HepG2 (cell line): ENCODE measurements around the gene PEX14. TPM values are rescaled to one million over a fixed set of nuclear protein-coding genes. Genes with fewer than 3 reads are reported as not detected.
A peak's percentile ranks its signal among the peaks of the same experiment; 100 is the strongest.

Experiments
- ARNT2 ChIP-seq: sonication (generic); formaldehyde crosslinking; IDR thresholded peaks from 2 replicates; pipeline ENCODE4 v1.8.0; 2022; ENCODE audit warnings: mild to moderate bottlenecking, low read depth, missing genetic modification reagents, moderate library complexity
- KDM6A ChIP-seq: IDR thresholded peaks from 2 replicates; pipeline ENCODE4 v1.6.1; 2016; ENCODE audit warnings: low read depth
- KLF13 ChIP-seq: sonication (generic); formaldehyde crosslinking; IDR thresholded peaks from 2 replicates; pipeline ENCODE4 v1.4.0; 2020; ENCODE audit warnings: mild to moderate bottlenecking, missing genetic modification reagents
- MLLT10 ChIP-seq: sonication (generic); formaldehyde crosslinking; IDR thresholded peaks from 2 replicates; pipeline ENCODE4 v1.4.0; 2020; ENCODE audit warnings: missing genetic modification reagents
- NAIF1 ChIP-seq: sonication (generic); formaldehyde crosslinking; IDR thresholded peaks from 2 replicates; pipeline ENCODE4 v1.5.0; 2020; ENCODE audit warnings: mild to moderate bottlenecking, missing genetic modification reagents, borderline replicate concordance
- SIN3A ChIP-seq: IDR thresholded peaks from 2 replicates; pipeline ENCODE4 v1.6.1; 2011; ENCODE audit warnings: low read depth, mild to moderate bottlenecking, control low read depth, low read length, borderline replicate concordance
- SOX6 ChIP-seq, 2 experiments: fragments of 450-650 bp in 1 of 2; sonication (generic) in 1 of 2; formaldehyde crosslinking in 1 of 2; IDR thresholded peaks; 2 replicates each; pipeline versions ENCODE4 v1.4.0 to v1.6.1; 2017 to 2020; ENCODE audit warnings: antibody characterized with exemption in 1 of 2, mild to moderate bottlenecking in 1 of 2, missing genetic modification reagents in 1 of 2
- SRSF9 ChIP-seq: fragments of 200-400 bp; formaldehyde crosslinking; IDR thresholded peaks from 2 replicates; pipeline ENCODE4 v1.6.1; 2018; ENCODE audit warnings: borderline replicate concordance, mild to moderate bottlenecking, low read depth, low read length; ENCODE audit not compliant: insufficient read depth, poor library complexity, severe bottlenecking
- STAG1 ChIP-seq: sonication (generic); formaldehyde crosslinking; IDR thresholded peaks from 2 replicates; pipeline ENCODE4 v1.4.0; 2020; ENCODE audit warnings: missing genetic modification reagents
- TBX2 ChIP-seq: sonication (generic); formaldehyde crosslinking; IDR thresholded peaks from 2 replicates; pipeline ENCODE4 v1.5.0; 2020; ENCODE audit warnings: missing genetic modification reagents, mild to moderate bottlenecking, borderline replicate concordance
- THYN1 ChIP-seq: sonication (generic); formaldehyde crosslinking; IDR thresholded peaks from 2 replicates; pipeline ENCODE4 v1.8.1; 2023; ENCODE audit warnings: low read depth, mild to moderate bottlenecking, moderate library complexity, missing genetic modification reagents, borderline replicate concordance
- ZNF136 ChIP-seq: sonication (generic); formaldehyde crosslinking; IDR thresholded peaks from 2 replicates; pipeline ENCODE4 v1.8.1; 2022; ENCODE audit warnings: low read depth, mild to moderate bottlenecking, moderate library complexity, missing genetic modification reagents
- ZNF143 ChIP-seq: sonication (generic); formaldehyde crosslinking; IDR thresholded peaks from 2 replicates; pipeline ENCODE4 v1.4.0; 2020; ENCODE audit warnings: missing genetic modification reagents
- ZNF24 ChIP-seq: fragments of 450-650 bp; IDR thresholded peaks from 2 replicates; pipeline ENCODE4 v1.6.1; 2017; ENCODE audit warnings: antibody characterized with exemption, mild to moderate bottlenecking
- ZNF329 ChIP-seq: sonication (generic); formaldehyde crosslinking; IDR thresholded peaks from 2 replicates; pipeline ENCODE4 v1.9.0; 2021; ENCODE audit warnings: low read depth, mild to moderate bottlenecking, missing genetic modification reagents
- ZNF34 ChIP-seq: sonication (generic); formaldehyde crosslinking; IDR thresholded peaks from 2 replicates; pipeline ENCODE4 v1.4.0; 2020; ENCODE audit warnings: mild to moderate bottlenecking, missing genetic modification reagents, borderline replicate concordance
- ZNF430 ChIP-seq: sonication (generic); formaldehyde crosslinking; IDR thresholded peaks from 2 replicates; pipeline ENCODE4 v1.9.0; 2021; ENCODE audit warnings: mild to moderate bottlenecking, missing genetic modification reagents
- ZNF510 ChIP-seq: sonication (generic); formaldehyde crosslinking; IDR thresholded peaks from 2 replicates; pipeline ENCODE4 v1.4.0; 2020; ENCODE audit warnings: low read depth, mild to moderate bottlenecking, missing genetic modification reagents
- ZNF572 ChIP-seq: sonication (generic); formaldehyde crosslinking; IDR thresholded peaks from 2 replicates; pipeline ENCODE4 v1.5.1; 2020; ENCODE audit warnings: mild to moderate bottlenecking, missing genetic modification reagents
- polyA plus RNA-seq, 8 experiments: library from polyadenylated mRNA; depleted of rRNA in 3 of 8; stranded (reverse) in 7 of 8; unstranded in 1 of 8; fragments of >200 nt; fragmentation: Illumina TruSeq in 4 of 8; extraction: Trizol in 4 of 8; gene quantifications; 2 replicates each; pipeline versions ENCODE4 v1.2.1 to v1.2.3, GENCODE V29; 2011 to 2016; ENCODE audit warnings: low read depth in 4 of 8, missing spikeins in 1 of 8, mixed read lengths in 1 of 8; ENCODE audit not compliant: insufficient read depth in 1 of 8
- total RNA-seq, 5 experiments: library from RNA; depleted of rRNA; stranded (reverse); fragments of >200 nt; fragmentation: Illumina TruSeq; extraction: Trizol; gene quantifications; 2 replicates each; pipeline ENCODE4 v1.2.3, GENCODE V29; 2016; ENCODE audit warnings: low read depth in 1 of 5
- TF ChIP-seq, protein P1 (sequence below): sonication (generic); formaldehyde crosslinking; IDR thresholded peaks from 2 replicates; pipeline ENCODE4 v1.4.0; 2020; ENCODE audit warnings: missing genetic modification reagents
- TF ChIP-seq, protein P2 (sequence below): sonication (generic); formaldehyde crosslinking; IDR thresholded peaks from 2 replicates; pipeline ENCODE4 v1.5.0; 2020; ENCODE audit warnings: mild to moderate bottlenecking, missing genetic modification reagents
- TF ChIP-seq, protein P3 (sequence below): sonication (generic); formaldehyde crosslinking; IDR thresholded peaks from 2 replicates; pipeline ENCODE4 v1.4.0; 2020; ENCODE audit warnings: missing genetic modification reagents

The PEX14 gene
- total and polyA plus RNA-seq, 2 of the 13 experiments (the other 11 are each of a cell fraction or from before 2014, with no cell fraction given) = 6.5 to 9.9 TPM

DNA sequence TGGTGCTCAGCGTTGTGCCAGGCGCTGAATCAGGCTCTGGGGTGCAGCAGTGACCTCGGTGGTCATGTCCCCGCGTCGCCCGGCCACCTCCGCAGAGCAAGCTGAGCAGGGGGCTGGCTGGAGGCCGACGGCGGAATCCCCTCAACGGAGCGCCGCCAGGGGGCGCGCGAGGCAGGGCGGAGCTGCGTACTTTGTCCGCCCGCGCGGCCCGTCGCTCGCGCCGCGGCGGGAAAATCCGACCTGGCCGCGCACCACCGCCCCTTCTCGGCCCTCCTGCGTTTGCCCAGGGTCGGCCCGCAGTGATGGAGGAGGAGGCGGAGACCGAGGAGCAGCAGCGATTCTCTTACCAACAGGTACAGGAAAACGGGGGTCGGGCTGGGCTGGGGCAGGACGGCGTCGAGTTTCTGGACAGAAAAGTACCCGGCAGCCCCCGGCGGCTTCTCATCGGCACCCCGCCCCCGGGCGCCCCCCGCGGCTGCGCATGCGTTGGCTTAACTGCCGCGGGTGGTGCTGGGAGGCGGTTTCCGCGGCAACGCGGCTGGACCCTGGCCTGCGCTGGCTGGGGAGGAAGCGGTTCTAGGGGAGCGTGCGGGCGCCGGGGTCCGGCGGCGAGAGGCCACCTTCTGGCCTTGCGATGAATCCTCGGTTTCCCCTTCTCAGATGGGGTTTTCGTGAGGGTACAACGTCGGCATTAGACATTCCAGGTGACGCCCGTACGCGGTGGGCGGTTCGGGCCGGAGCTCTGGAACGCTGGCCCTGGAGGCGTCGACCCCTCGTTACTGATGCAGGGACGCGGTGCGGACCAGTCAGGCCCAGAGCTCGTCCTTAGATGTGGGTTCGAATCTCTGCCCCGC, 44.3 kb upstream of the PEX14 start, which contains the start of gene CENPS (continued):
- TF ChIP-seq, protein P1, sequence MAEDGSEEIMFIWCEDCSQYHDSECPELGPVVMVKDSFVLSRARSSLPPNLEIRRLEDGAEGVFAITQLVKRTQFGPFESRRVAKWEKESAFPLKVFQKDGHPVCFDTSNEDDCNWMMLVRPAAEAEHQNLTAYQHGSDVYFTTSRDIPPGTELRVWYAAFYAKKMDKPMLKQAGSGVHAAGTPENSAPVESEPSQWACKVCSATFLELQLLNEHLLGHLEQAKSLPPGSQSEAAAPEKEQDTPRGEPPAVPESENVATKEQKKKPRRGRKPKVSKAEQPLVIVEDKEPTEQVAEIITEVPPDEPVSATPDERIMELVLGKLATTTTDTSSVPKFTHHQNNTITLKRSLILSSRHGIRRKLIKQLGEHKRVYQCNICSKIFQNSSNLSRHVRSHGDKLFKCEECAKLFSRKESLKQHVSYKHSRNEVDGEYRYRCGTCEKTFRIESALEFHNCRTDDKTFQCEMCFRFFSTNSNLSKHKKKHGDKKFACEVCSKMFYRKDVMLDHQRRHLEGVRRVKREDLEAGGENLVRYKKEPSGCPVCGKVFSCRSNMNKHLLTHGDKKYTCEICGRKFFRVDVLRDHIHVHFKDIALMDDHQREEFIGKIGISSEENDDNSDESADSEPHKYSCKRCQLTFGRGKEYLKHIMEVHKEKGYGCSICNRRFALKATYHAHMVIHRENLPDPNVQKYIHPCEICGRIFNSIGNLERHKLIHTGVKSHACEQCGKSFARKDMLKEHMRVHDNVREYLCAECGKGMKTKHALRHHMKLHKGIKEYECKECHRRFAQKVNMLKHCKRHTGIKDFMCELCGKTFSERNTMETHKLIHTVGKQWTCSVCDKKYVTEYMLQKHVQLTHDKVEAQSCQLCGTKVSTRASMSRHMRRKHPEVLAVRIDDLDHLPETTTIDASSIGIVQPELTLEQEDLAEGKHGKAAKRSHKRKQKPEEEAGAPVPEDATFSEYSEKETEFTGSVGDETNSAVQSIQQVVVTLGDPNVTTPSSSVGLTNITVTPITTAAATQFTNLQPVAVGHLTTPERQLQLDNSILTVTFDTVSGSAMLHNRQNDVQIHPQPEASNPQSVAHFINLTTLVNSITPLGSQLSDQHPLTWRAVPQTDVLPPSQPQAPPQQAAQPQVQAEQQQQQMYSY (CRISPR knock-in tag) = no peak
- TF ChIP-seq SRSF9 = no peak
- peak; percentile 93; the same call in 1 of the 2 replicates for TF ChIP-seq ZNF510
- TF ChIP-seq STAG1 = peak; percentile 67
- TF ChIP-seq, protein P2, sequence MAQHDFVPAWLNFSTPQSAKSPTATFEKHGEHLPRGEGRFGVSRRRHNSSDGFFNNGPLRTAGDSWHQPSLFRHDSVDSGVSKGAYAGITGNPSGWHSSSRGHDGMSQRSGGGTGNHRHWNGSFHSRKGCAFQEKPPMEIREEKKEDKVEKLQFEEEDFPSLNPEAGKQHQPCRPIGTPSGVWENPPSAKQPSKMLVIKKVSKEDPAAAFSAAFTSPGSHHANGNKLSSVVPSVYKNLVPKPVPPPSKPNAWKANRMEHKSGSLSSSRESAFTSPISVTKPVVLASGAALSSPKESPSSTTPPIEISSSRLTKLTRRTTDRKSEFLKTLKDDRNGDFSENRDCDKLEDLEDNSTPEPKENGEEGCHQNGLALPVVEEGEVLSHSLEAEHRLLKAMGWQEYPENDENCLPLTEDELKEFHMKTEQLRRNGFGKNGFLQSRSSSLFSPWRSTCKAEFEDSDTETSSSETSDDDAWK (CRISPR knock-in tag) = no peak
- TF ChIP-seq ZNF329 (CRISPR knock-in tag) = 0 out of 2 replicates have a peak, but pooled peaks have one; percentile 75
- no peak; the same call in 1 of the 2 replicates for TF ChIP-seq ZNF136 (CRISPR knock-in tag)
- TF ChIP-seq NAIF1 (CRISPR knock-in tag) = no peak
- TF ChIP-seq ZNF430 = peak; percentile 95
- TF ChIP-seq ARNT2 = peak; percentile 99
- TF ChIP-seq TBX2 (CRISPR knock-in tag) = peak; percentile 92
- TF ChIP-seq MLLT10 (CRISPR knock-in tag) = no peak
- peak; percentile 64; the same call in 1 of the 2 replicates for TF ChIP-seq ZNF24
- TF ChIP-seq ZNF34 = peak; percentile 80; the same call in 1 of the 2 replicates
- no peak for TF ChIP-seq SOX6 (IDR thresholded peaks at IDR 0.05)
- peak; percentile 62; the same call in 1 of the 2 replicates for TF ChIP-seq SOX6 (CRISPR knock-in tag; IDR thresholded peaks at IDR 0.05)
- TF ChIP-seq THYN1 = no peak
- TF ChIP-seq KLF13 (CRISPR knock-in tag) = peak; percentile 63; the same call in 1 of the 2 replicates
- no peak for TF ChIP-seq ZNF572 (CRISPR knock-in tag)
- peak; percentile 85 for TF ChIP-seq SIN3A
- TF ChIP-seq, protein P3, sequence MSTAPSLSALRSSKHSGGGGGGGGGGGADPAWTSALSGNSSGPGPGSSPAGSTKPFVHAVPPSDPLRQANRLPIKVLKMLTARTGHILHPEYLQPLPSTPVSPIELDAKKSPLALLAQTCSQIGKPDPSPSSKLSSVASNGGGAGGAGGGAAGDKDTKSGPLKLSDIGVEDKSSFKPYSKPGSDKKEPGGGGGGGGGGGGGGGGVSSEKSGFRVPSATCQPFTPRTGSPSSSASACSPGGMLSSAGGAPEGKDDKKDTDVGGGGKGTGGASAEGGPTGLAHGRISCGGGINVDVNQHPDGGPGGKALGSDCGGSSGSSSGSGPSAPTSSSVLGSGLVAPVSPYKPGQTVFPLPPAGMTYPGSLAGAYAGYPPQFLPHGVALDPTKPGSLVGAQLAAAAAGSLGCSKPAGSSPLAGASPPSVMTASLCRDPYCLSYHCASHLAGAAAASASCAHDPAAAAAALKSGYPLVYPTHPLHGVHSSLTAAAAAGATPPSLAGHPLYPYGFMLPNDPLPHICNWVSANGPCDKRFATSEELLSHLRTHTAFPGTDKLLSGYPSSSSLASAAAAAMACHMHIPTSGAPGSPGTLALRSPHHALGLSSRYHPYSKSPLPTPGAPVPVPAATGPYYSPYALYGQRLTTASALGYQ = no peak; the same call in 1 of the 2 replicates
- TF ChIP-seq ZNF143 (CRISPR knock-in tag) = peak; percentile 90
- no peak for TF ChIP-seq KDM6A (CRISPR knock-in tag)
